Right ventricle myocardium inferior (tissue), 1 donor: ENCODE data around the gene TANC1. TPM values are rescaled to one million over a fixed set of nuclear protein-coding genes. Genes with fewer than 3 reads are reported as not detected.
A peak's percentile ranks its signal among the peaks of the same experiment; 100 is the strongest.

ENCODE experiments used
- ATAC-seq: fragments of 200-7000 bp; cut with Tn5 transposase; one replicate; pipeline ENCODE4 v1.9.1; 2020; ENCODE audit warnings: mild to moderate bottlenecking, moderate library complexity
- DNase-seq: peaks from one replicate; pipeline ENCODE4 v3.0.0; 2021; ENCODE audit errors: missing footprints
- intact Hi-C: fragments of 100-400 bp; cut with DNase I; formaldehyde crosslinking; loops from one replicate; pipeline ENCODE4 v1.11.0; 2022
- total RNA-seq: library from RNA; stranded (reverse); fragmentation: NEBNext Ultra II Directional; extraction: Animal tissue kit (Norgen Biotek cat#: 25700); gene quantifications from one replicate; pipeline ENCODE4 v1.2.1, GENCODE V29; 2021
- donor health status: DM: no; HTN: yes; CAD: no; lungs with severe emphysema.

Gene TANC1
- total RNA-seq, 1 donor from 2014 or later = 62.4 TPM

GRCh38 chr2:158988501-158988900 lies 20.1 kb downstream of the TANC1 start:
- ATAC-seq = no peak
- DNase-seq = no peak
- intact Hi-C loops = no loop called here

- DNase-seq (no peak), ATAC-seq (no peak)
- intact Hi-C loops = no loop called here
Measured at GRCh38 chr2:158989165-158989564, 20.7 kb downstream of the TANC1 start.

GRCh38 chr2:158990397-158991214 lies 22.2 kb downstream of the TANC1 start:
- DNase-seq (no peak), ATAC-seq (no peak)
- intact Hi-C loops = no loop called here

- no peak for ATAC-seq
- intact Hi-C loops = no loop called here
- DNase-seq = no peak
Measured at GRCh38 chr2:158993030-158993429, 24.6 kb downstream of the TANC1 start.

- DNase-seq = no peak
- intact Hi-C loops = no loop called here
- ATAC-seq = no peak
Measured at GRCh38 chr2:158993721-158994587, 25.5 kb downstream of the TANC1 start.

GRCh38 chr2:158994920-158995676 lies 26.7 kb downstream of the TANC1 start:
- intact Hi-C loops = no loop called here
- ATAC-seq (peak; percentile 86), DNase-seq (no peak)

- no peak for ATAC-seq
- intact Hi-C loops = no loop called here
Measured at GRCh38 chr2:158995677-158996049, 27.2 kb downstream of the TANC1 start.

GRCh38 chr2:158996378-158996993 lies 28.0 kb downstream of the TANC1 start:
- DNase-seq (no peak), ATAC-seq (no peak)
- intact Hi-C loops = no loop called here

More at GRCh38 chr2:158995677-158996049, 27.2 kb downstream of the TANC1 start:
- DNase-seq = no peak

GRCh38 chr2:158997037-158997790 lies 28.8 kb downstream of the TANC1 start:
- no peak for ATAC-seq
- intact Hi-C loops = no loop called here
- no peak for DNase-seq

GRCh38 chr2:158998551-158999248 lies 30.3 kb downstream of the TANC1 start:
- intact Hi-C loops = no loop called here
- DNase-seq (no peak), ATAC-seq (no peak)

- no peak for DNase-seq
- intact Hi-C loops = no loop called here
- no peak for ATAC-seq
Measured at GRCh38 chr2:158999458-158999857, 31.0 kb downstream of the TANC1 start.

- intact Hi-C loops = no loop called here
- no peak for DNase-seq
- ATAC-seq = no peak
Measured at GRCh38 chr2:159000072-159000471, 31.6 kb downstream of the TANC1 start.

- DNase-seq = no peak
- intact Hi-C loops = no loop called here
- no peak for ATAC-seq
Measured at GRCh38 chr2:159002462-159003111, 34.1 kb downstream of the TANC1 start.

GRCh38 chr2:159003555-159003954 lies 35.1 kb downstream of the TANC1 start:
- intact Hi-C loops = no loop called here
- ATAC-seq (no peak), DNase-seq (no peak)

GRCh38 chr2:159004849-159005248 lies 36.4 kb downstream of the TANC1 start:
- no peak for DNase-seq
- intact Hi-C loops = no loop called here
- no peak for ATAC-seq

- DNase-seq (no peak), ATAC-seq (no peak)
- intact Hi-C loops = no loop called here
Measured at GRCh38 chr2:159009940-159010339, 41.5 kb downstream of the TANC1 start.

- DNase-seq (no peak), ATAC-seq (no peak)
- intact Hi-C loops = no loop called here
Measured at GRCh38 chr2:159010340-159010739, 41.9 kb downstream of the TANC1 start.
